ENCODE measurements around the gene CASP2.

GRCh38 chr7:143323653-143324052, 35.5 kb downstream of the CASP2 start:
- TF ChIP-seq CTCF (IDR thresholded peaks at IDR 0.05; ENCODE audit: insufficient read depth, low read length, poor library complexity, severe bottlenecking) (no peak), EZH2phosphoT487 (conservative IDR thresholded peaks at IDR 0.05; ENCODE audit: low read length) (no peak)

All from SU-DHL-6 (cell line).